Measurements from ENCODE around the gene KCNA1. TPM values are rescaled to one million over a fixed set of nuclear protein-coding genes. Genes with fewer than 3 reads are reported as not detected.

The KCNA1 gene
- polyA plus RNA-seq, 1 donor from 2014 or later = 14.7 TPM

GRCh38 chr12:4962539-4963486, 53.1 kb downstream of the KCNA1 start:
- Histone ChIP-seq H3K27ac (ENCODE audit: low read length) (peak overlapping the region; percentile 85), H3K4me2 (ENCODE audit: low read length) (no peak overlapping the region)

More at GRCh38 chr12:4962539-4963486, 53.1 kb downstream of the KCNA1 start:
- Histone ChIP-seq H3K9ac (ENCODE audit: low read length) (peak overlapping the region; percentile 55), H3K4me3 (ENCODE audit: low read length) (peak overlapping the region; percentile 19), H3K27me3 (ENCODE audit: insufficient read depth, low read depth, low read length) (no peaks in the 10 kb centered on the region), H3K9me2 (ENCODE audit: insufficient read depth, low read length) (no peaks in the 10 kb centered on the region), H3K79me2 (replicated peaks; ENCODE audit: insufficient read depth, low read length) (no peaks in the 10 kb centered on the region), H4K20me1 (ENCODE audit: insufficient read depth) (no peaks in the 10 kb centered on the region), H3F3A (ENCODE audit: insufficient read depth, low read length, poor library complexity, severe bottlenecking) (no peaks in the 10 kb centered on the region), H3K9me3 (ENCODE audit: low read length) (no peaks in the 10 kb centered on the region), H2AFZ (ENCODE audit: low read depth, low read length) (no peak overlapping the region), H3K36me3 (ENCODE audit: insufficient read depth, low read length) (no peaks in the 10 kb centered on the region)
- TF ChIP-seq MXI1 (conservative IDR thresholded peaks at IDR 0.05; ENCODE audit: poor library complexity, severe bottlenecking) = peak; percentile 17
- peak; percentile 74 for TF ChIP-seq POLR2AphosphoS5 (IDR thresholded peaks at IDR 0.05)
- TF ChIP-seq, protein P1, sequence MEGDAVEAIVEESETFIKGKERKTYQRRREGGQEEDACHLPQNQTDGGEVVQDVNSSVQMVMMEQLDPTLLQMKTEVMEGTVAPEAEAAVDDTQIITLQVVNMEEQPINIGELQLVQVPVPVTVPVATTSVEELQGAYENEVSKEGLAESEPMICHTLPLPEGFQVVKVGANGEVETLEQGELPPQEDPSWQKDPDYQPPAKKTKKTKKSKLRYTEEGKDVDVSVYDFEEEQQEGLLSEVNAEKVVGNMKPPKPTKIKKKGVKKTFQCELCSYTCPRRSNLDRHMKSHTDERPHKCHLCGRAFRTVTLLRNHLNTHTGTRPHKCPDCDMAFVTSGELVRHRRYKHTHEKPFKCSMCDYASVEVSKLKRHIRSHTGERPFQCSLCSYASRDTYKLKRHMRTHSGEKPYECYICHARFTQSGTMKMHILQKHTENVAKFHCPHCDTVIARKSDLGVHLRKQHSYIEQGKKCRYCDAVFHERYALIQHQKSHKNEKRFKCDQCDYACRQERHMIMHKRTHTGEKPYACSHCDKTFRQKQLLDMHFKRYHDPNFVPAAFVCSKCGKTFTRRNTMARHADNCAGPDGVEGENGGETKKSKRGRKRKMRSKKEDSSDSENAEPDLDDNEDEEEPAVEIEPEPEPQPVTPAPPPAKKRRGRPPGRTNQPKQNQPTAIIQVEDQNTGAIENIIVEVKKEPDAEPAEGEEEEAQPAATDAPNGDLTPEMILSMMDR (IDR thresholded peaks at IDR 0.05; ENCODE audit: poor library complexity, severe bottlenecking) = no peak
- TF ChIP-seq EP300 (conservative IDR thresholded peaks at IDR 0.05; ENCODE audit: poor library complexity, severe bottlenecking) = peak; percentile 85
- TF ChIP-seq, protein P2, sequence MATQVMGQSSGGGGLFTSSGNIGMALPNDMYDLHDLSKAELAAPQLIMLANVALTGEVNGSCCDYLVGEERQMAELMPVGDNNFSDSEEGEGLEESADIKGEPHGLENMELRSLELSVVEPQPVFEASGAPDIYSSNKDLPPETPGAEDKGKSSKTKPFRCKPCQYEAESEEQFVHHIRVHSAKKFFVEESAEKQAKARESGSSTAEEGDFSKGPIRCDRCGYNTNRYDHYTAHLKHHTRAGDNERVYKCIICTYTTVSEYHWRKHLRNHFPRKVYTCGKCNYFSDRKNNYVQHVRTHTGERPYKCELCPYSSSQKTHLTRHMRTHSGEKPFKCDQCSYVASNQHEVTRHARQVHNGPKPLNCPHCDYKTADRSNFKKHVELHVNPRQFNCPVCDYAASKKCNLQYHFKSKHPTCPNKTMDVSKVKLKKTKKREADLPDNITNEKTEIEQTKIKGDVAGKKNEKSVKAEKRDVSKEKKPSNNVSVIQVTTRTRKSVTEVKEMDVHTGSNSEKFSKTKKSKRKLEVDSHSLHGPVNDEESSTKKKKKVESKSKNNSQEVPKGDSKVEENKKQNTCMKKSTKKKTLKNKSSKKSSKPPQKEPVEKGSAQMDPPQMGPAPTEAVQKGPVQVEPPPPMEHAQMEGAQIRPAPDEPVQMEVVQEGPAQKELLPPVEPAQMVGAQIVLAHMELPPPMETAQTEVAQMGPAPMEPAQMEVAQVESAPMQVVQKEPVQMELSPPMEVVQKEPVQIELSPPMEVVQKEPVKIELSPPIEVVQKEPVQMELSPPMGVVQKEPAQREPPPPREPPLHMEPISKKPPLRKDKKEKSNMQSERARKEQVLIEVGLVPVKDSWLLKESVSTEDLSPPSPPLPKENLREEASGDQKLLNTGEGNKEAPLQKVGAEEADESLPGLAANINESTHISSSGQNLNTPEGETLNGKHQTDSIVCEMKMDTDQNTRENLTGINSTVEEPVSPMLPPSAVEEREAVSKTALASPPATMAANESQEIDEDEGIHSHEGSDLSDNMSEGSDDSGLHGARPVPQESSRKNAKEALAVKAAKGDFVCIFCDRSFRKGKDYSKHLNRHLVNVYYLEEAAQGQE (IDR thresholded peaks at IDR 0.05; ENCODE audit: borderline replicate concordance) = peak; percentile 90
- TF ChIP-seq SMC3 (conservative IDR thresholded peaks at IDR 0.05; ENCODE audit: poor library complexity) = no peak
- TF ChIP-seq EZH2 (IDR thresholded peaks at IDR 0.05; ENCODE audit: borderline replicate concordance, insufficient read depth, low read length, poor library complexity, severe bottlenecking) = no peak

Other genes starting within 250 kb of the KCNA1 start
- gene GALNT8, start 189.5 kb upstream of the KCNA1 start, polyA plus RNA-seq = 25.8 and 25.9 TPM in 2 replicates
- gene KCNA5, start 134.0 kb downstream of the KCNA1 start, polyA plus RNA-seq = 7.5 and 8.6 TPM in 2 replicates